ENCODE measurements around the gene IFT80.
"Not testable (repeated sequence)": the region's sequence is repeated elsewhere in the genome, so short reads cannot be mapped to it uniquely, and the experiment has no call there.

The IFT80 gene

DNA sequence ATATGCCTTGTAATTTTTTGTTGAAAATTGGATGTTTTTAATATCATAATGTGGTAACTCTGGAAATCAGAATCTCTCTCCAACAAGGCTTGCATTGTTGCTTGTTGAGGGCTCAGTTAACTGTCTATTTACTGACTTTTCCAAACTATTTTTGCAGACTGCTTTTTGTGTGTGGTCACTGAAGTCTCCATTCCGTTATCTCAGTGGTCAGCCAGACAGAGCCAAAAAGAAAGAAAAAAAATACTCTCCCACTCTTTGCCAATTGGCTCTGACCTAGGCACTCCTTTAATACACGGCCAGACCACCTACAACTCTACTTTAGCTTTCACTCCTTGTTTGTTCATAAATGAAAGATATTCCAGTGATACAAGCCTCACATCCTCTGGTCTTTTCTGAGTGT is 52.5 kb downstream of the IFT80 start:
- no peak for DNase-seq

DNA sequence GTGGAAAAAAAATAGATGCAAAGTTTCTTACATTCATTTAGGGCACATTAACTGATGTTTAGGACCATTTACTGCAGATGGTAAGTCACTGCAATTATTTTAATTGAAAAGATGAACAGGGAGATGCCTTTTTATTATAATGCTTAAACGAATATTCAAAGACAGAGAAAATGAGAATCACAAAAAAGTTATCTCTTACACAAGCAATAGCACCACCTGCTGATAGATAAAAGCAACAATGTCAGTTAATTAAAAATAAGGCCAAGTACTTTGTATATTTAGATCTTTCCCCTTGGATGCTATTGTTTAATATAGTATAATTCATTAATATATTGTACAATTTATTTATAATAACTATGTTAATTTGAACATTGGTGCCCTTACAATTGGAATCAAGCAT is 55.9 kb downstream of the IFT80 start:
- no peak for DNase-seq

DNA sequence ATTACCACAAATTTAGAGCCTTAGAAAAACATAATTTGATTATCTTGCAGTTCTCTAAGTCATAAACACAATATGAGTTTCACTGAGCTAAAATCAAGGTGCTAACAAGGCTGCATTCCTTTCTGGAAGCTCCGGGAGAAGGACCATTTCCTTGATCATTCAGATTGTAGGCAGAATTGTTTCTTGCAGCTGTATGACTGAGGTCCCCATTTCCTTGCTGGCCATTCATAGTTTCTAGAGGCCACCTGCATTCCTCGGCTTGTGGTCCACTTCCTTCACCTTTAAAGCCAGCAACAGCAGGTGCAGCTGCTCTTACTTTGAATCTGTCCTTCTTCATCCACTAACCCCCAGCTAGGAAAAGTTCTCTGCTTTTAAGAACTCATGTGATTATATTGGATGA is 58.7 kb downstream of the IFT80 start:
- no peak for DNase-seq

DNA sequence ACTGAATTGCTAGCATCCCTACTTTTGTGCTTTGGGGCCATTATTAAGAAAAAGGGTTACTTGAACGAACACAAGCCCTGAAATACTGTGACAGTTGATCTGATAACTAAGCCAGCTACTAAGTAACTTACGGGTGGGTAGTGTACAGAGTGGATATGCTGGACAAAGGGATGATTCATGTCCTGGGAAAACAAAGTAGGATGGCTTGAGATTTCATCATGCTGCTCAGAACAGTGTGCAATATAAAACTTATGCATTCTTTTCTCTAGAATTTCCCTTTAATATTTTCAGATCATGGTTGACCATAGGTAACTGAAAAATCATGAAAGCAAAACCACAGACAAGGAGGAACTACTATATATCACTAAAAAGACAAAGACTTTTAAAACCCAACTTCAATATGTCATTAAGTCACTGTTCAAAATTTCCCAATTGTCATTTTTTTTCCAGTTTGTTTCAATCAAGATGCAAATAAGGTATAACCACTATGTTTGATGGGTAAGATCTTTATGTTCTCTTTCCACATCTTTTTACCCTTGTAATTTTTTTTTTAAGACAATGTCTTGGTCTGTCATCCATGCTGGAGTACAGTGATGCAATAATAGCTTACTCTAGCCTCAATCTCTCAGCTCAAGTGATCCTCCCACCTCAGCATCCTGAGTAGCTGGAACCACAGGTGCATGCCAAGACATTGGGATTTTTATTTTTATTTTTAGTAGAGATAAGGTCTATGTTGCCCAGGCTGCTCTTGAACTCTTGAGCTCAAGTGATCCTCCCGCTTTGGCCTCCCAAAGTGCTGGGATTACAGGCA is 67.7 kb downstream of the IFT80 start:
- no peak for DNase-seq

DNA sequence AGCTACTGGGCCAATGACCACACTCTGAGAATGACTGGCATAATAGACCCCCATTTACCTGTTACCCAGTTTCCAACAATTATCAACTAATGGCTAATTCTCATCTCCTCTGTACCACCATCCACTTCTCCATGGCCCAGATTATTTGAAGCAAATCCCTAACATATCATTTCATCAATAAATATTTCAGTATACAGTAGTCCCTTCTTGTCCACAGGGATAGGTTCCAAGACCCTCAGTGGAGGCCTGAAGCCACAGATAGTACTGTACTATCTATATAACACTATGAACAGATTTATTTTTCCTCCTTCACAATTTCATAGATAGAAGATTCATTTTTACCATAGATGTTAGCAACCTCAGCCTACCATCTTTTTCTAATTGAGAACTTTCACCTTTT is 68.3 kb downstream of the IFT80 start:
- no peak for DNase-seq

DNA sequence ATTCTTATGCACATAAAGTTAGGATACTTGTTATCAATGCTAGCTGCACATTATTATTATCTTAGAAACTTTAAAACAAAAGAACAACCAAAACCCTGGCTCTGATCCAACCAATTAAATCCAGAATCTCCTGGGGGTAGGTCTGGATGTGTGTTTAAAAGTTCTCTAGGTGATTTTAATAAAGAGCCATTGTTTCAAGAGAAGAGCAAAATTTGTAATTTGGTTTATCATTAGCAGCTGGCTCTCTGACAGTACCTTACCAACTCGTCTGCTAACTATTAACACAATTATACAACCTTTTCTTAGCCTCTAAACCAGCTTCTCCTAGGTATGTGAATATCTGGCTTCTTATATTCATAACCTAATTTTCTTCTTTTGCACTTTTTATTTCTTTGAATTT is 68.9 kb downstream of the IFT80 start:
- DNase-seq, result no peak

DNA sequence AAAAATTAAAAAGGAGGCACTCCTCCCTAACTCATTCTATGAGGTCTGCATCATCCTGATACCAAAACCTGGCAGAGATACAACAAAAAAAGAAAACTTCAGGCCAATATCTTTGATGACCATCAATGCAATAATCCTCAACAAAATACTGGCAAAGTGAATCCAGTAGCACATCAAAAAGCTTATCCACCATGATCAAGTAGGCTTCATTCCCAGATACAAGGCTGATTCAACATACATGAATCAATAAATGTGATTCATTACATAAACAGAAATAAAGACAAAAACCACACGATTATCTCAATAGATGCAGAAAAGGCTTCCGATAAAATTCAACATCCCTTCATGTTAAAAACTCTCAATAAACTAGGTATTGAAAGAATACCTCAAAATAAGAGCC is 72.7 kb downstream of the IFT80 start:
- DNase-seq, result not testable (repeated sequence)

DNA sequence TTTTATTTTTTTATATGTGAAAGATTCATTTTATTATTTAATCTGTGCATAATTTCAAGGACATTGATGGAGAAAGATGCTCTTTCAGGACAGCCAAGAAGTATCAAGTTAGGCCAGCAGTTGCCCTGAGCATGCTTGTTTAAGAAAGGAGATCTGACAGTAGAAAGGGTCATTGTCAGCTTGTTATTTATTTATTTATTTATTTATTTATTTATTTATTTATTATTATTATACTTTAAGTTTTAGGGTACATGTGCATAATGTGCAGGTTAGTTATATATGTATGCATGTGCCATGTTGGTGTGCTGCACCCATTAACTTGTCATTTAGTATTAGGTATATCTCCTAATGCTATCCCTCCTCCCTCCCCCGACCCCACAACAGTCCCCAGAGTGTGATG is 77.2 kb downstream of the IFT80 start:
- DNase-seq, result not testable (repeated sequence)

DNA sequence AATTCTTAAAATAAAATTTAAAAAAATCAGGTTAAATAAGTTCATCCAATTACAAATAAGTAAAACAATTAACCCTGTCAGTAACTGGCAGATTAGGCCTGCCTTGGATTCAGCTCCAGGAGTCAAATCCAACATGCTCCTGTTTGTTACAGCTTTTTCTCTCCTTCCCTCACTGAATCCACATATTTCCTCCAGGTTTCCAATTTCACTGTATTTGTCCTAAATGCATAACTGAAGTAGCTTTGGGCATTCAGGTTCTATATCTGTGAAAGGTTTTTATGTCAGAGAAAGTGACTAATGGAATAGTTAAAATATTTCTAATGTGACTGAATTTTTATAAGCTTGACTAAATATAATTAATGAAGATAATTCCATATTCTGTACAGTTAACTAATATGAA is 79.7 kb downstream of the IFT80 start:
- DNase-seq, result no peak

DNA sequence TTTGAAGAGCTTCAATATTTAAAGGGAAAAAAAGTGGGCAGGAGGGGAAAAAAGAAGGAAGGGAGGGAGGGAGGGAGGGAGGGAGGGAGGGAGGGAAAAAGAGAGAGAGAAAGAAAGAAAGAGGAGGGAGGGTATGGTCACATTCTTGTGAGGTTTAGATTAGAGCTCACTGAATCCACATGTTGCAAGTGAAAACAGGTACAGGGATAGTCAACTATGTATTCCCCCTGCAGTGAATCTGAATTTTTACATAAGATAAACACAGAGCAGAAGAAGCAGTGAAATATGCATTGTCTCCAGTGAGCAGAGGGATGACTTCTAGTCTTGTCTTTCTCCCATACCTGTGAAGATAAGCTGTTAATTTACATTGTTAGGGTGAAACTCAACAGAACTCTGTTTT is 84.0 kb downstream of the IFT80 start:
- DNase-seq, result no peak

DNA sequence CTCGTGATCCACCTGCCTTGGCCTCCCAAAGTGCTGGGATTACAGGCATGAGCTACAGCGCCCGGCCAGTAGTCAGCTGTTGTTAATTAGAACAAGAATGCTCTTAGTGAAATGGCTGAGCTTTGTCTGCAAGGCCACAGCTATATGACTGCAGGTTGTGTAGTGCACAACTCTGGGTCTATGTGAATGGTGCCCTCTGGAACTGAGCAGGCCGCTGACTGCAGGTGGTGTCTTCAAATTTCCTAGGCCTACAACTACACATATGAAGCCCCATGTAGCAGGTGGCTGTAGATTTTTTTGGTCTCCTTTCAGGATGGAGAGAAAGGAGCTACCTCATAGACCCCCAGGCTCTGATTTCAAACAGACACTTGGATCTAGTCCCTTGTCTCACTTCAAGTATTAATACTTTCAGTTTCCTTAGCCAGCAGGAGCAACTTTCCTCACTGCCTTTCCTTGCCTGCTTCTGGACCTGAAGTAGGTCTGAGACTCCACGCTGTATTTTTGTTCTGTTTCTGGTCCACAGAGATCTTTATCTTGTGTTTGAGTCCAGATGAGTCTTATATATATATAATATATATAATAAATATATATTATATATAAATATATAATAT is 86.9 kb downstream of the IFT80 start:
- DNase-seq, result no peak

DNA sequence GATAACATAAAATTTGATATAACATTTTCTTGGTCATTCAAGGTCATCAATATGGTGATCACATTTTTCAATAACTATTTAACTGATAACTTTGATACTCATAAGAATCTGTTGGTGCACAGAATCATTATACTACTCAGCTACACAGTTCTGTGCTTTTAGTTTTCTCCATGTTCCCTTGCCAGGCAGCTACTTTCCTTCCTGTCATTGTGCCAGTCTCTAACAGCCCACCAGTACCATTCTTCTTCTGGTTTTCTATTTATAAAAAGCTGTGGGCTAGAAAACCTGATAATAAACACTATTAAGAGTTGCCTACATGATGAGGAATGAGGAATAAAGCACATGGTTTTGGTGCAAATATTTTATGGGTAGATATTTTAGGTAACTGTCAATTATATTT is 96.2 kb downstream of the IFT80 start:
- no peak for DNase-seq

DNA sequence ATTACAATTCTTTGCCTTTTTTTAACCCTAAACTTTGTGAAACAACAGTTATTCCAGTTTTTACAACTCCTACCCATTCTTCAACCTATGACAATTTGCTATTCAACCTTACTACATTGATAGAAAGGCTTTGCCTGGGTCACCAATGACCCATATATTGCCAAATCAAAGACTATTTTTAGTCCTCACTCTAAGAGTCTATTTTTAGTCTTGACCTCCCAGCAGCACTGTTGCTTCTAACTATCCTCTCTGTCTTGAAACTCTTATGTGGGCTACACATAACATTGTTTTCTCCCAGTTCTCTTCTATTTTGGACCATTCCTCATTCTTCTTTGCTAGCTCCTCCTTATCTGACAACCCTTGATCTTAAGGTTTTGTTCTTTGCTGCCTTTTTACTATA is 102.4 kb downstream of the IFT80 start:
- no peak for DNase-seq

DNA sequence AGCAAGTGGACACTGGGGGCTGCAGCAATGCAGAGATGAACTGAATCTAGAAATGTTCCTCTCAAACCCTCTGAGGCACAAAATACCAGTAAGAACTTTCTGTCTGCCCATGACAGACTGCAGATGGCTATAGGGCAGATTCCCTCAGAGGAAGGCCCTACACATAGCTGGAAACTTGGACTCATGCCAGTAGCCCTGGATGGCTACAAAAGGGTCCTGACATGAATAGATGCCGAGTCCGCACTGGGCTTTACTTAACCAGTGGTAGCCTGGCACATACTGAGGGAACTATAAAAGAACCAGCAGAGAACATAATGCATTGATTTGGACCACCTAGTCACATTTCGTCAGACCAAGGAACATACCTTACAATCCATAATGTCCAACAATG is 107.1 kb downstream of the IFT80 start:
- DNase-seq, result no peak

DNA sequence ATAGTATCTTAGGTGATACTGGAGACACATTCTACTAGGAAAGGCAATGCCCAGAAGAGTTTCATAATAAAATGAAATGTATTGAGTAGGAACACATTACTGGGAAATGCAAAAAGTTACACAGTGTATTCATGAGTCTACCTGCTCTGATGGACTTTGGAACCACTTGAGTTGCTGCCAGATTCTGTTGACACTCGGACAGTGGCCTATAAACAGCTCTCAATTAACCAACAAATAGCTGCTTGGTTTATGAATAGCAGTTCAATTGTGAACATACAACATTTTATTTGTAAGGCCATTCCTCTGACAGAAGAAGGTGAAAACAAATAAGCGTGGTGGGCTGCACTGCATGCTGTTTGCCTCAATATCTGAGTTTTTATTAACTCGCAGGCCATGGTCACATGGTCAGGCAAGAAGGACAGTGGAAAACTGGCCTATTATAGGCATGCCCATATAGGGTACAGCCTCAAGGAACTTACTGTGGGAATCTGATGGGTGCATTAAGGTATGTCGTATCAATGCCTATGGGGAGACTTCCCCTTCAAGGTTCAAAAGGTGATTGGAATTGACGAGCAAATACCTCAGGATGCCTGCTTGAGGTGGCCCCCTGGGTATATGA is 107.6 kb downstream of the IFT80 start:
- no peak for DNase-seq

DNA sequence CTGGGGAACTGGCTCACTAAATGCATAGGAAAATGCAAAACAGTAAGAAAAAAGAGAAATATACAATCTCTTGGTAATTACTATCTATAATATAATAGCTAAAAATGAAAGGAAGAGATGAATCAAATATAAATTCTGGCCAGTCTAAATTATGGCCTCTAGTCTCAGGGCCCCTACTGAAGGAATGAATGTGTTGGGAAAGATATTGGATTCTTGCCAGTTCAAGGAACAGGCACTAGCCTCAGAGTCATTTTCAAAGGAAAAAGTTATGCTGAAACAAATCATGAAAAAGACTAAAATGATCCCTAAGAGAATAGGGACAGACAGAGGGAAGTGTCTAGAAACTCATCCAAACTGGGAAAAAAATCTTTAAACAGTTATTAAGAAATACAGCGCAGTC is 111.4 kb downstream of the IFT80 start:
- DNase-seq, result no peak

DNA sequence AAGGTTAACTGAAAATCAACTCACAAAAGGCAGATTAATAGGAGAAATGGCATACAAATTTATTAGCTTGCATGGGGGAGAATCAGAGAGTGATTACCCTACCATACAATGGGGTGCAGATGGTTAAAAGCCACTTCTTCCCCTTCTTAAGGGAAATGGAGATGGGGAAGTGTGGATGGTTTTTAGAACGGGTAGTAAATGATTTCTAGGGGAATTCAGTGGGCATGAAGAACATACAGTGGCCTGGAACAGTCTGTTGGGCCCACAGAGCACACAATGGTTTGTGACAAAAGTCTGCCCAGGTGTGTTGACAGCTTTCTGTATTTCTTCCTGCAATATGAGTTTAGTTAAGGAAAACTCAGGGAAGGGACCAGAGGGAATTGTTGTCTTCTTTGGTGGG is 112.8 kb downstream of the IFT80 start:
- DNase-seq, result no peak

DNA sequence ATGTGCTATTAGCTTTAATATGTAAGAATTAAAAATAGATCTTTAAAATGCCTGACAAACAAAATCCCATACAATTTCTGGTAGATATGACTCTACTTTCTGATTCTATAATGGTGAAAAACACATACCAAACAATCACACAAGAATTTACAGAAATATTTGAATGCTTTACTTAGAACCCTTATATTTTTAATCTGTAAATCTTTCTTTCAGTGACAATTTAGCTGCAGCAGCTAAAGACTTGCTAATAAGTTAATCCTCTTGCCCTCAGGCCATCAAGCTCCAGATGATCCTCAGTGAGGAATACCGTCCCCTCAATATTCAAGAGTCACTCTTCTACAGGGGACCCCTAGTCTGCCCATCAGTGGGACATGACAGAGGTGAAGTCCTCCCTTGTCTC is 118.2 kb downstream of the IFT80 start:
- DNase-seq, result no peak

DNA sequence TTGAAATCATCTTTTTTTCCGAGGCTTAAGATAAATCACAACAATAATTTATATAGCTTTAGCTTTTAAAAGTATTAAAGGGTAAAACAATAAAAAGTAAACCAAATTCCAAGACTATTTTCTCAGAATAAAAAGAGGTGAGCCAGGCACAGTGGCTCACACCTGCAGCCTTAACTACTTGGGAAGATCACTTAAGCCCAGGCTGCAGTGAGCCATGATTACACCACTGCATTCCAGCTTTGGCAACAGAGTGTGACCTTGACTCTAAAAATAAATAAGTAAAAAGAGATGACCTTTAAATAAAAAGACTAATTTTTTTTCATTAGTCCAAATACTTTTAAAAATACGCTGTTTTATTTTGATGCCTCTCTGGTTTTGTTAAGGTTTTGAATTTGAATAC is 119.4 kb downstream of the IFT80 start:
- no peak for DNase-seq

DNA sequence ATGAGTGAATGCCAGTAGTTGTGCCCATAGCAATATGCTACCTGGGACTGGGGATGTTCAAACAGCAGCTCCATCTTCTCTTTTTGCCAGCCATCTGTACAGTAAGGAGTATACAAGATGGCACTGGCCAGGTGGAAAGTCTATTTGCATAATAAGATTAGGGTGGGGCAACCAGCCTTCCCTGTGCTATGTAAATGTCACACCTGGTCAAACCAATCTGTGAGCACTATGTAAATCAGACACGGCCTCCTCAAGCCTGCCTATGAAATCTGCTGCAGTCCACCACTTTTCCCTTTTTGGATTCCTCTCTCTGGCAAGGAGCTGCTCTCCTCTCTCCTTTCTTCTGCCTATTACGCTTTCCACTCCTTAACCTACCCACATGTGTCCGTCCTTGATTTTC is 120.8 kb downstream of the IFT80 start:
- DNase-seq, result no peak

DNA sequence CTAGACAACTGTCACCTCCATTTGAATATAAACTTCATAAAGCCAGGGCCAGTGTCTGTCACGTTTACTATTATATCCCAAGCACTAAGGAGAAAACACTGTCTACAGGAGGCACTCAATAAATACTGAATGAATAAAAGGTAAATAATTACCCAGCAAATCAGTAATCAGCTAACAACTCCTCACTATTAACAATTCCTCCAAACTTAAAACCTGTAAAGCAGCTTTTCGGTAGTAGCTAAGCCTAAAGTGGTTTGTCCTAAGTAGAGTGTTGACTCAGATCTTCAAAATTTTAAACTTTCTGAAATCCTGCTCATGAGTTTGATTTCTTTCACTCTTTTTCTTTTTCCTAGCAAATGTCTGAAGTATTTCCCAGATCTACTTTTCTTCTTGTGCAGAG is 133.9 kb downstream of the IFT80 start:
- no peak for DNase-seq

DNA sequence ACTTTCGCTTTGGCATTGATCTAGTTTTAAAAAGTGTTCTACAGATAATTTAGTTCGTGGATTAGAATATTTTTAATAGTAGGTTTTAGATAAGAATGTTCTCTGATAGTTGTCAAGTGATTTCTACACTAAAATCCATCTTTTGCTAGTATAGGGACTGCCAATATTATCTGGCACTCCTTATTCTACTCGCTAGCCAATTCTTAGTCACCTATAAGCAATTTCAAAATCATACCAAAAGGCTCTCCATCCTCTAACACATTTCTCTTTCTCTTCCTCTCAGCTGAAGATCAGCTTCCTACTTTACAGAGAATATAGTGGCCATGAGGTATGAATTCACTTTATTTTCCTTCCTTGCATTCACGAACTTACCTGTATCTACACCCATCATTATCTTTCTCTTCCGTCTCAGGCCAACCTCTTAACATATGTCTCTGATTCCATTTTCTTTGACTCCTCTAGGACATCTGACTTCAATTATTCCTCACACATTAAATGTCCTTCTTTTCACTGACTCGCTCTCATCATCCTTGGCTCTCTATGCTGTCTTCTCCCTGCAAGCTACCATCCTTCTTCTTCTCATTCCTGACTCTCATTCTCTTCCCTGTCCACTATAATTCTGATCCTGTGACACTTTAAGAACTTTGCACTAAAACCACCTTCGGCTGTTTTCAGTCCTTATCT is 138.3 kb downstream of the IFT80 start:
- DNase-seq, result no peak

DNA sequence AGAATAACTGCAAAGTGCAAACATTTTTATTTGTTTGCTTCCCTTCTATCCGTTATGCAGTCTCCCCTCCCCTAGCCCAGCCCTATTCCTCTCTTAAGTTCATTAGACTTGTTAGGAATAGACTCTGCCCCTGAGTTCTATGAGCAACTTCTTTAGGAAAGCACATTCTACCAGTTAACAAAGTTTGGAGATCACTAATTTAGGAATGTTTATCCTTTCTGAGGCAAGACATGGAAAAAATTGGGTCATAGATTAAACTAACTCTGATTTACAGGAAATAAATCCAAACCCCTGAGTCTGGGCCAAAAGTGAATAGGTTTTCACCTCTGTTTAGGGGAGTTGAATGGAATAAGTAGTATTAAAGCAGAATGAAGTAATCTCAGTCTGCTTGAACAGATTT is 139.4 kb downstream of the IFT80 start:
- DNase-seq, result no peak

DNA sequence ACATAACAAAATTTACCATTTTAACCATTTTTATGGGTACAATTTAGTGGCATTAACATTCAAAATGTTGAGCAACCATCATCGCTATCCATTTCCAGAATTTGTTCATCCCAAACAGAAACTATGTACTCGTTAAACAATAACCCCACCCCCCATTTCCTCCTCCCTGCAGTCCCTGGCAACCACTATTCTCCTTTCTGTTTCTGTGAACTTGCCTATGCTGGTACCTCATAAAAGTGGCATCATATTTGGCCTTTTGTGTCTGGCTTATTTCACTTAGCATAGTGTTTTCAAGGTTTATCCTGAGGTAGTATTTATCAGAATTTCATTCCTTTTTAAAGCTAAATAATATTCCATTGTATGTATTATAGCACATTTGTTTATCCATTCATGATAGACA is 141.4 kb downstream of the IFT80 start:
- DNase-seq, result no peak

Measured in activated CD4-positive, CD25-positive, alpha-beta regulatory T cell treated with anti-CD3 and anti-CD28 coated beads, Interleukin-2, amount 50 U/mL, for 72 hours (primary cell).